Fibroblast of skin of scalp (primary cell): Measurements from ENCODE around the gene SIGLEC1.

Experiments used
- DNase-seq: peaks from one replicate; pipeline ENCODE4 v3.0.0-alpha.2; 2013

SIGLEC1 gene

DNA sequence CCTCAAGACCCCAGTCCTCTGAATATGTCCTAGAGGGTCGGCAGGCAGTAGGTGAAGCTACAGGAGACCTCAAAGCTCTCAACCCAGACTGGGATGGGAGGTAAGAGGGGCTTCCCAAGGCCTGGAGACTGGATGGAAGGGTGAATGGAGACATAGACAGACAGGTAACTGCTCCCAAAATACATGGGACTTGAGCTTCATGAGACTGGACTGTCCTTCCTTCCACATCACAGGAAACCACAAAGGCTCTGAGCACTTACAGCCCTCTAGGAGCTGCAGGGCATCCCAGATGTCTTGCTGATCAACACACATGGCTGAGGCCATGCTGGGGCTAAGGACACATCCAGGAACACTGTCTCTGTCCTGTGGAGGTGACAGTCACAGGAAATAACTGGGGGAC lies 31.6 kb upstream of the SIGLEC1 start:
- no peak for DNase-seq

DNA sequence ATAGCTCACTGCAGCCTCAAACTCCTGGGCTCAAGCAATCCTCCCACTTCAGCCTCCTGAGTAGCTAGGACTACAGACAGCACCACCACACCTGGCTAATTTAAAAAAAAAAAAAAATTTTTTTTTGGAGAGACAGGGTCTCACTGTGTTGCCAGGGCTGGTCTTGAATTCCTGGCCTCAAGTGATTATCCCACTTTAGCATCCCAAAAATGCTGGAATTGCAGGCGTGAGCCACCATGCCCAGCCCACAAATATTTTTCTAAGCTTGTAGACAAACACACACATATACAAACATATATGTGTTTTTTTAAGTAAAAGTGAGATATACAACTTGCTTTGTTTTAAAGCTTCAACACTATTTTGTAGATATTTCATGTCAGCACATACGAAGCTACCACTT lies 30.9 kb upstream of the SIGLEC1 start:
- peak; percentile 22 for DNase-seq

DNA sequence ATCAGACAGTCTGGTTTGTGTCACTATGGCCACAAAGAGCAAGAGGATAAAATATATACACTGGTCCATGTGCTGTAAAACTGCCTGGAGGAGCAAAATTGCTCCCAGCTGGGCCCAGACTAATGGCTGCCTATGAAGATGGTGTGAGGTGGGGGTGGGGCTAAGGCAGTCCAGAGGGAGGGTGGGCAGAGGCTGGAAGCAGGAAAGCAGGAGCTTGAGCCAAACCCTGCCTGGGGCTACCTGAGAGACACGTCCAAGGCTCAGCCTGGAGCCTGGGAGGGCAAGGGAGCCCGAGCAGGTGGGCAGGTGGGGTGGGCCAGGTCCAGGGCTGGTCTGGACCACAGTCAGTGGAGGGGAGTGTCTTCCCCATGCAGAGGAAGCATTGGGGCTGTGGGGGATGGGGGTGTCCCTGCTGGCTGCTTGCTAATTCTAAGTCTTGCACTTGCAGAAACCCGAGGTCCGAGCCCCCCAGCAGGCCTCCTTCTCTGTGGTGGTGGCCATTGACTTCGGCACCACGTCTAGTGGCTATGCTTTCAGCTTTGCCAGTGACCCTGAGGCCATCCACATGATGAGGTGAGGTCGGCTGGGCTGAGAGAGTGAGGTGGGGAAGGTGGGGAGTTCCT lies 29.5 kb upstream of the SIGLEC1 start:
- no peak for DNase-seq

DNA sequence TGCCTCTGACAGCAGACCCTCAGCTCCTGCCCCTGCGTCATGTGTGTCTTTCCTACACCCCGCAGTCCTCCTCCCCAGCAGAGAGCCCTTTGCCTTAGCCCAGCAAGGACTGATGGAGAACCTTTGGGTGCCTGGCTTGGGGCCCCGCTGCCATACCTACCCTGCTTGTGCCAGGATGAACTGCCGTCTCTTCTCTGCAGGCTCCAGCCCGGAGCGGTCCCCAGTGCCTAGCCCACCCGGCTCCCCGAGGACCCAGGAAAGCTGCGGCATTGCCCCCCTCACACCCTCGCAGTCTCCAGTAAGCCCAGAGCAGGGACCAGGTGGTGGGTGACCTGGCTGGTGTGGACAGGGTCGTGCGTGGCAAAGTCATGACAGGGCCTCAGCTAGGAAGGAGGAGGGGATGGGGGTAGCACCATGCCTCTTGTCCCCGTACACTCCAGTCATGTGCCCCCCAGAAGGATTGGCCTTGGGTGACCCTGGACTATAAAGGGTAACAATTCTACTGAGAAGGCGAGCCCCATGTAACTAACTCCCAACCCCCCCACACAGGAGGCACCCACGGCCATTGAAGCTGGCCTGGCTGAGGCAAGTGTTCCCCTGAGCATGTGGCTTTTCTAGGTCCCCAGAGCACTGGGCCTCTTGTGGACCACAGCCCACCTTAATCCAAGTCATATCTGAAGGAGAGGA lies 28.4 kb upstream of the SIGLEC1 start:
- DNase-seq = no peak

DNA sequence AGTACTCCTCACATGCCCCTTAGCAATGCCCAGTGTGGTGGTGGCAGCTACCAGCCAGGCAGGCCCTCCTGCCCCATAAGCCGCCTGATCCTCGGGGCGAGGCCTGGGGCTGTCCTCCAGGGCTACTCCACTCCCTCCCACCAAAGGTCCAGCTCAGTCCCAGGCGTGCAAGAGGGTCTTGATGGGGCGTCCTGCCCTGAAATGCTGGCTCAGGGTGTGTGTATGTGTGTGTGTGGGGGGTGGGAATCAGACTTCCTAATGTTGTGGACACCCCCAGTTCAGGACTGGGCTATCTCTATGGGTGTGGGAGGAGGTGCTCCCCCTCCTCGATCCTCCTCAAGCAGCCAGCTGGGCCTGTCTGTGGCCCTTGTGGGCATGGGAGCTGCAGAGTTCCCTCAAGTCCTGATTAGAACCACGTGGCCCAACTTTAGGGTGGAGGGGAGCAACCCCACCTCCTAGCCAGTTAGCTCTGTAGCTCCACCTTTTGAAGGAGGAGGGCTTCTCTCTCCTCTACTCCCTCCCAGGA lies 27.6 kb upstream of the SIGLEC1 start:
- DNase-seq = no peak

DNA sequence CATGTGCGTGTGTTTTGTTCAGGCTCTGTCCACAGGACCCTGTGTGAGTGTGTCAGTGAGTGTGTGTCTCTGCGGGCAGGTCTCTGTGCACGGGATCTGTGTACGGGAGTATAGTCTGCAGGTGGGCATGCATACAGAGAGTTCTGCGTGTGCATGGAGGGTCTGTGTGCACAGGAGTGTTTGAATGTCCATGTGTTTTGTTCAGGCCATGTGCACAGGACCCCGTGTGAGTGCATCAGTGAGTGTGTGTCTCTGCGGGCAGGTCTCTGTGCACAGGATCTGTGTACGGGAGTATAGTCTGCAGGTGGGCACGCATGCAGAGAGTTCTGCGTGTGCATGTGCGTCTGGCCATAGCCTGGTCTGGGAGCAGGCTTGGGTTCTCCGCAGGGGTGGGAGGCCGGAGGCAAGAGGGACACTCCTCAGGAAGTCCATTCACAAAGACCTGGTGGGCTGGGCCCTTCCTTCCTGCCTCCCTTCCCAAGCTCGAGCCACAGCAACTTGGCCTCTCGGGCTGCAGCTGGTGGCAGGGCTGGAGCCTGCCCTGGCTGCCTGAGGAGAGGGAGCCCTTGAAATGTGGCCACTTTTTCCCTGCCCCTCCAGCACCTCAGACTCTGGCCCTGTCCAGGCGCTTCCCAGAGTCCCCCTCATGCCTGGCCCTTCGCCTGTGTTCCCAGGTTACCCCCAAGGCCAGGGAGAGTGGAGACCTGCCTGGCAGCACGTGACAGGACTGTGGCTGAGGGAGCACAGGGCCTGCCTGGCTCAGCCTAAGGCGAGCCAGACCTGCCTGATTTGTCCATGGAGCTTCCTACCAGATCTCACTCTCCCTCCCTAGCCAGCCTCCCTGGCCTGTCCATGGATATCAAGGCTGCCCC lies 26.9 kb upstream of the SIGLEC1 start:
- no peak for DNase-seq

DNA sequence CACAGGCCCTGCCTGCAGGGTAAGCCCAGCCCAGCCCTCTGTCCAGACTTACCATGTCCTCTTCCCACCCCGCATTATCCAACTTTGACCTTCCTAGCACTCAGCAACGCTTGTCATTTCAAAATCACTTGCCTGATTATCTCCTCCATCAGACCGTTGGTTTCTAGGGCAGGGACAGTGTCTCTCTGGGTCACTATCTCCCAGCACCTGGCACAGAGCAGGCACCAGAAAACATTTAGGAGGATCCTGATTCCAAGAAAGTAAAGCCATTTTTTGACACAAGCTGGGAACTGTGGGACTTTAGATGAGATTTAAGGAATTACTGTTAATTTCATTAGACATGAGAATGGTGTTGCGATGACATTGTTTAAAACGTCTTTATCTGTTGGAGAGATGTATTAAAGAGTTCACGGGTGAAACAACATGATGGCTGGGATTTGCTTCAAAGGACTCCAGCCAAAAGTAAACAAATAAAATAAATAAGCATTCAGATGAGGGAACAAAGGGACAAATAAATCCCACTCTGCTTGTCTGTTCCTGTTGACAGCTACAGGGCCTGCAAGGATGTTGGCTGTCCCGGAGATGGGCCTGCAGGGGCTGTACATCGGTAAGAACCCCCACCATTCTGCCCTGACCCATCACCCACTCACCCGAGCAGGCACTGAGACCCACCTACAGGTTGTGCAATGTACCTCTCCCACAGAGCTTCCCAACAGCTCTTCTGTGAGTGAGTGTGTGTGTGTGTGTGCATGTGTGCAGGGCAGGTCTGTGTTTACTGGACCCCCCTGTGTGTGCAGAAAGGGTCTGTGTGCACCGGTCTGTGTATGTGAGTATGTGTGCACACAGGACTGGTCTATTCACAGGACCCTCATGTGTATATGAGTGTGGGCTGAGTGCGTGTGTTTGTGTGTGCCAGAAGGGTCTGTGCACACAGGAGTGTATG lies 26.0 kb upstream of the SIGLEC1 start:
- DNase-seq = no peak

DNA sequence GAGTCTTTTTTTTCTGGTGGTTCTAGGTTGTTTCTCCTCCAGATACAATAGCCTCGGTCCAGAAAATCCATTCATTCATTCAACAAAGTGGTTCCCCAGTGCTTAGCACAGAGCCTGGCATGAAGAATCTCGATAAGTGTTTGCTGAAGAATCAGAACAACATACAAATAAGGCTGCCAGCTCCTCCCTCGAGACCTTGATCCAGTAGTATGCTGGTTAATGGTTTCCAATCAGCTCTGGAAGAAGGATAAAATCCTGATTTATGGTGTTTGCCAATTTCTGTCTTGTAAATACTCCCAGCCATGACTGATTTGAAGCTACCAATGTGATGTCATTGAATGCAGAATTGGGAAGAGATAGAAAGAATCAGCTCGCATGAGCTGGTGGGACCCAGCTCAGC lies 23.4 kb upstream of the SIGLEC1 start:
- no peak for DNase-seq

DNA sequence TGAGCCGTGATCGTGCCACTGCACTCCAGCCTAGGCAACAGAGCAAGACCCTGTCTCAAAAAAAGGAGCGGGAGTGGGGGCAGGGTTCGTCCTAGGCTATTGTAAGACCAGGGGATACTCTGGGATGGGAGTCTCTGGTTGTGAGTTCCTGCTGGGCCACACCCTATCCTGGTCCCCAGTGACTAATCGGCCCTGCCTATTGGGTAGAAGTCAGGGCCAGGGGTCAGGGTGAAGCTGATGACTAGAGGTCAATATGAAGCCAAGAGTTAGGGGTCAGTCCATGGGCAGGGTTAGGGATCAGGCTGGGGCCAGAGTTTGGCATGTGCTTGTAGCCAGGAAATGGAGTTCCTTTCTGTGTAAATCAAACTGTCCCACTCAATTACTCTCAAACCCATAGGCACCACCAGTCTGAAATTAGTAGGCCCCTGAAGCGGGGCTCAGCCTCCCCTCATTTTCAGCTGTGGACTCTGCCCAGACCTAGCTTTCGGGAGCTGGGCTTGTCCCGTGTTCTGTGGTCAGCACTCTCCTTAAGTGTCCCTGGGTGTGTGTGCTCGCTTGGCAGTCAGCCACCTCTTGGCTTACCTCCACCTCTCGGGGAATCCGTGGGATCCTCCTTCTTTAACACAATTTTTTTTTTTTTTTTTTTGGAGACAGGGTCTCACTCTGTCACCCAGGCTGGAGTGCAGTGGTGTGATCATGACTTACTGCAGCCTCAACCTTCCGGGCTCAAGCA lies 21.9 kb upstream of the SIGLEC1 start:
- DNase-seq = no peak

DNA sequence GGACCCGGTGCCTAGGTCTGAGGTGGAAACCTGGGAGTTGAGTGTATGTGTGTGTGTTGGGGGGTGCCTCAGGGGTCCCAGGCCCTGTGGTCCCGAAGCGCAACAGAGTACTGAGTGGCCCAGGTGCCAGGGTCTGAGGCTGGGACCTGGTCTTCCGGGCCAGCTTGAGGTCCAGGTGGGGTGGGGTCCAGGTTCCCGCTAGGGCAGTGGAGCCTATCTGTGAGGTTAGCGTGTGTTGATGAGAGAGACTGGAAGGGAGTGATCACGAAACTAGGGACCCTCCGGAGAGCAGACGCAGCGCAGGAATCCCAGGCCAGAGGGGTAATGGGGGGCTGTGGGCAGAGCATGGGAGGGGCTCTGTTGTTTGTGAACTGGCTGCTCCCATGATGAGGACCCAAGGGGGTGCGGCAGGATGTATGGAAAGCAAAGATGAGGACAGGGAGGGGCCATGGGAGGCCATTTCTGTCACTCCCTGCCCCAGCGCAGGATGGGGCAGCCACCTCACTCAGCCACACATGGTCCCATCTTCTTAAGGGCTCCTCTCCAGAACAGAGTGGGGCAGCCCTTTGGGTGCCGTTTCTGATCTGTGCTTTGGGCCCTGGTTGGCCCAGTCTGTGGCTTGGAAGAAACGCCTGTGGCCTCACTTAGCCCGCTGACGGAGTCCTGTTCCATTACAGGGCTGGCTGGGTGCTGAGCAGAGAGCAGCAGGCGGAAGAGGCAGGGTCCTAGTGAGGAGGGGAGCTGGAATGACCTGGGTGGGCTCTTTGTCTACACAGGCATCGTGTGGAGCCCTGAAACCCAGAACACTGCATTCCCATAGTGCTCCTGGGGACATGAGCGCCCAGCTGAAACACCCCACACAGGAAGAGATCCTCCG lies 21.0 kb upstream of the SIGLEC1 start:
- no peak for DNase-seq

DNA sequence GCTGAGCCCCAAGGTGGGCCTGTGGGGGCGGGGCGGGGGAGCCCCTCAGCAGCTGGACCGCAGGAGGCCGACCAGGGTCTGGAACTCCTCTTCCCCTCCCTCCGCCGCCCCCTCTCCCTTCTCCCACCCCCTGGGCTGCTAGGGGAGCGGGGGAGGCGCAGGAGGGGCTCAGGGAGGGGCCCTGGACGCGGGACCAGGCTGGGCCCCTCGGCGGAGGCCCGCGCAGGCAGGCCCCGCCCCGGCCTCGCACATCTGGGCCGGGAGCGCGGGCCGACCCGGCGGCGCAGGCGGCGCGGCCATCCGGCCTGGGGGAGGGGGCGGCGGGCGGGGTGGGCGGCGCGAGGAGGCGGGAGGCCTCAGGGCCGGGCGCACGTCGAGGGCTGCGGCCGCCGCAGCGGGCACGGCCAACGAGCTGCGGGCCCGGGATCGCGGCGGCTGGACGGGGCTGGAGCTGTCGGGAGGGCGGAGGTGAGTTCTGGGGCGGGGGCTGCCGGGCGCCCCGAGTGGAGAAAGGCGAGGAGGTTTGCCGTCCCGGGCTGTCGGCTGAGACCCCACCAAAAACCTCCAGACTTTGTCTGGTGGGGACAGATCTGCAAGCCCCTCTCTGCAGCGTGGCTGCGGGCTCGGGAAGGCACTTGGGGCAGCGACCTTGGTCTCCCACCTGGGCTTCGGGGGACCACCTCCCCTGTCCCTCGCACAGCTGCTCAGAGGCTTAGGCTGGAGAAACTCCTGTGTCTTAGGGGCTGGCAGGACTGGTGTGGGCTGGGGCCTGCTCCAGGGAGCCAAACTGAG lies 20.1 kb upstream of the SIGLEC1 start, which contains the start of gene HSPA12B:
Gene HSPA12B, plus strand, starts transcription at position 359 of the 792 bp plus-strand sequence. CDS start 5,990 bp downstream, outside the sequence.
- DNase-seq = peak; percentile 16

DNA sequence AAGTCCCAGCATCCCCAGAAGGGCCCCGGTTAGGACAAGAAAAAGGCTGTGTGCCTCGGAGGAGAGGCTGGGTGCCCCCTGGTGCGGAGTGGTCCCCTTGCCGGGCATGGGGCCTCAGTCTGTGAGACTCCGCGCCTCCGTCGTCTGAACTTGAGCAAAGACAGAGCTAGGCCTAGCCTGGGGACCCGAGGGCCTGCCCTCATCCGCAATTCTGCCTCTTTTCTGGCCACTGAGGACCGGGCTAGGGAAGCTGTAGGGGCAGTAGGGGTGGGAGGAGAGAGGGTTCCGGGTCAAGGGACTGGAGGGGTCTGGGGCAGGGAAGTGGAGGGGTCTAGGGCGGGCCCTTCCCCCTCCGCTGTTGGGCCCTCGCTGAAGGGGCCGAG lies 19.5 kb upstream of the SIGLEC1 start:
- DNase-seq = no peak

DNA sequence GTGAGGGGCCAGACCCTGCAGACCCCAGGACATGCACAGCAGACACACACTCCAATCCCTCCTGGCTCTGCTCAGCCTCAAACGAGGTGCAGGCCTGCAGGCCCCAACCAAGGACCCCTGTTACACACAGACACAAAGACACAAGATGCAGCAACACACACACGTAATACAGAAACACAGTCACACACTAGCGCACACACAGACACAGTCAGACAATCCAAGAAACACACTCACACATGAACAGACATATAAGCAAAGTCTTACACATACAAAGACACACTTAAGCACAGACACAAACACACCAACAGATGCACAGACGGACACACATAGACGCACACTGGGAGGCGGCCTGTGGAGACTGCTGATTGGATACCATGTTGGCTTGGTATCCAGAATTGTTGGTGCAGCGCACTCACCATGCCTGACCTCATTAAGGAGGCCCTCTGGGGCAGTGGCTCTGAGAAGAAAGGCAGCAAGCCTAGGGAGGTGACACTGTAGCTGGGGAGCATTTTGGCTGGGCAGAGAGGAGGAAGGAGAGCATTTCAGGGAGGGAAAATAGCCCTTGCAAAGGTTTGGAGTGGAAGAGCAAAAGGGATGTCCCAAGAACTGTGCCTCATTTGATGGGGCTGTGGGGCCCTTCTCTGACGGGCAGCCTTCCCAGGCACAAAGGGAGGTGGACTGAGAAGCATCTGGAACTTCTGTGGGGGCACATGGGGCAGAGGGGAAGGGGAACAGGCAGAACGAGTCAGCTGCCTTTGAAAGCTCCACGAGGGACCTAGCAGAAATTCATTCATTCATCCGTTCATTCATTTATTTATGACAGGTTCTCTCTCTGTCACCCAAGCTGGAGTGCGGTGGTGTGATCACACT lies 18.6 kb upstream of the SIGLEC1 start:
- DNase-seq = peak; percentile 4

DNA sequence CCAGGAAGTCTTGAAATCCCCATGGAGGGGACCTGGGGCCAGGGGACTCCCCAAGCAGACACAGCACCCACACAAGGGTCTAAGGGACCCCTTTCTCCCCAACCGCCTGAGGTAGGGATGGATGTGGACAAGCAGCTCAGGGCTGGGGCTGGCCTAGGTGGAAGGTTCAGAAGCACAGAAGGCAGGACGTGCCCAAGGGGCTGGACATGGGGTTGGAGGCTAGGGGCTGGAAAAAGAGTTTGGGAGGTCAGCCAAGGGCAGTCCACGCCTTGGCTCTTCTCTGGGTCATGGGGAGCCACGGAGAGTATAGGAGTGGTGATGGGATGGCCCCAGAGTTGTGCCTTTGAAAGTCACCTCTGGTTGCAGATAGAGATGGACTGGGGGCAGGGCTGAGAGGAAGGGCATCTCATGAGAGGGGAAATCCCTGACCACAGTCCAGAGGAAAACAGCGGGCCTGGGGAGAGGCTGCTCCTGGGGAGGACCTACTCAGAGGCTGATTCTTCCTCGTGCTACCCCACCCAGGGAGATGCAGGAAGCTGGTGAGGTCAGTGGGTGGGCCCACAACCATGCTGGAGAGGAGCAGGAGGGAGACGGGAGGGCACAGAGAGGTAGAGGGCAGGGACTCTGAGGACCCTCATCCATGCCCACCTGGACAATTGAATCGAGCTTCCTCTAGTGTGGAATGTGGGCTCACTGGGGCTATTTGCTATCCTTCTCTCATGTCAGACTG lies 17.6 kb upstream of the SIGLEC1 start:
- DNase-seq = no peak

DNA sequence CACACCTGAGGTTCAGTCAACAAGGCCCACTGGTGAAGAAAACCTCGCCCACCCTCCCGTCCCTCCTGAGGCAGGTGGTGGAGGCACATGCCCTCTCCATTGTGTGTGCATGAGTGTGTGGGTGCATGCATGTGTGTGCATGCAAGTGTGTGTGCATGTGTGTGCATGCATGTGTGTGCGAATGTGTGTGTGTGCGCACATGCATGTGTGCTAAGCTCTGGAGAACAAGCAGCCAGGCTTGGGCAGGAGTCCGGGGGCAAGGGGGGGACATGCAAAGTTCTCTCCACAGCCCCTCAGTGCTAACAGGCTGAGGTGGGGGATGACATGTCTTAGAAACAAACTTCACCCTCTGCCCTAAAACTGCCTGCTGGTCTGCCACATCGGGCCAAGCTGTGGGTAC lies 17.0 kb upstream of the SIGLEC1 start:
- DNase-seq = no peak

DNA sequence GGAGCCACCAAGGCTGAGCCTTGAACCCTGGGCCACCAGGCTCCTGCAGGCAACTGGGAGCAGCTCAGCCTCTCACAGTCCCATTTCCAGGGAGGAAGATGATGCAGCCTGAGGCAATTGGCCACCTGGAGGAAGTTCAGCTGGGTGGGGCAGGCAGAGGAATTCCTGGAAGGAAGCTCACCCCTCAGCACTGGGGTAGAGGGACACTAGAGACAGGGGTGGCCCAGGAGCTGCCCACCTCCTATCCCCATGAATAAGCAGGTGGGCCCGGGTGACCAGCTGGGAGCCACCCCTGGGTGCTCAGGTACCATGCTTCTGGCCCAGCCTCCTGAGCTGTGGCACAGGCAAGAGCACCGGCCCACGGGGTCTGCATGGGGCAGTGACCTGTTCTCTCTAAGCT lies 16.5 kb upstream of the SIGLEC1 start:
- no peak for DNase-seq

DNA sequence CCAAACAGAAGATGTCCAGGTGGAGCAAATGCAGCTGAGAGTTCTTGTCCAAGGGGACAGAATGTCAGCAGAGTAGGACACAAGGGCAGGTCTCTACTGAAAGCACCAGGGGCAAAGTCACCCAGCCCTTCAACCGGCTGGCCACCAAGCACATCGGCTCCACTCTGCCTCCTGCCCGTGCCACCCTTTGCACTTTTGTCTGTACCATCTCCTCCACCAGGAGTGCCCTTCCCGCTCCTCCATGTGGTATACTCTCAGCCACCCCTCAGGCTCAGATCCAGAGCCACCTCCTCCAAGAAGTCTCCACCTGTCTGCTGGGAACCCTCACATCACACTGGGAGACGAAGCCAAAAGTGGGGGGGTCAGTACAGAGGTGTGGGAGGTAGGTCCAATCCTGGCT lies 16.0 kb upstream of the SIGLEC1 start:
- DNase-seq = no peak
